Esophagus squamous epithelium (tissue), 4 donors: Measurements from ENCODE around the gene SHQ1.

Source experiments
- CTCF ChIP-seq, 6 experiments: fragments of 450-650 bp in 4 of 6; fragments of 200-600 bp in 2 of 6; sonication (generic) in 2 of 6; IDR thresholded peaks; one replicate each; pipeline ENCODE4 v1.5.1; 2016 to 2019; ENCODE audit warnings: antibody characterized with exemption in 6 of 6, mild to moderate bottlenecking in 4 of 6, moderate library complexity in 4 of 6
- POLR2A ChIP-seq, 4 donors: fragments of 450-650 bp; IDR thresholded peaks; one replicate each; pipeline ENCODE4 v1.6.1; 2017; ENCODE audit warnings: antibody characterized with exemption in 4 of 4, mild to moderate bottlenecking in 4 of 4, moderate library complexity in 3 of 4

GRCh38 chr3:72722930-72723726 is 125.1 kb downstream of the SHQ1 start:
- TF ChIP-seq CTCF (IDR thresholded peaks at IDR 0.05) (no peak), POLR2A (IDR thresholded peaks at IDR 0.05) (no peak)
